ENCODE measurements around the gene HTR7. TPM values are rescaled to one million over a fixed set of nuclear protein-coding genes. Genes with fewer than 3 reads are reported as not detected.

Gene HTR7
- total RNA-seq, 1 donor from 2014 or later = not detected

DNA sequence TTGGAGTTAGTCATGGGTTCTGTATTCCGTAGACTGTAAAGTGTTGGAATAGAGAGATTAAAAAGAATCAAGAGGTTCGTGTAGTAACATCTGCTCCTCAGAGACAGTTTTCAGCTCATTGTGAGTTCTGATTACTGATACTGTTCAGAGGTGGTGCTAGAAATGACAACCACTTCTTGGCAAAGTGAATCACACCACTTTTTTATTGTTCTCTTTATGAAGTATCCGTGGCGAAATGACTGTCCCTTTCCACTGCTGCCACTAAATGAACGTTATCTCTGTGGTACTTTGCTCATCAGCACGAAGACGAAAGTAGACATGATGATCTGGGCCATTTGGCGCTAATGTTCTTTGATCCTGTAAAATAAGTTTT is 14.8 kb upstream of the HTR7 start:
- H3K4me1 Mint-ChIP-seq (ENCODE audit: low read depth) = peaks cover 39% of the 10 kb centered on the region
- peaks cover 4% of the 10 kb centered on the region for H3K9me3 Mint-ChIP-seq
- H3K27ac Mint-ChIP-seq = peak overlapping the region; percentile 91
- peaks cover 29% of the 10 kb centered on the region for H3K27me3 Mint-ChIP-seq (ENCODE audit: insufficient read depth)
- peaks cover 17% of the 10 kb centered on the region for H3K36me3 Mint-ChIP-seq (ENCODE audit: low read depth)
- DNase-seq (ENCODE audit: low spot score) = no peak
- intact Hi-C loops (cut with micrococcal nuclease) = loop anchor here (2.0 to 10.0 kb wide), 10 partner anchors 134 to 1812 kb away; partner anchors contain the start of genes CPEB3, HECTD2, HHEX and MARCHF5
- peak overlapping the region; percentile 97 for H3K4me3 Mint-ChIP-seq

DNA sequence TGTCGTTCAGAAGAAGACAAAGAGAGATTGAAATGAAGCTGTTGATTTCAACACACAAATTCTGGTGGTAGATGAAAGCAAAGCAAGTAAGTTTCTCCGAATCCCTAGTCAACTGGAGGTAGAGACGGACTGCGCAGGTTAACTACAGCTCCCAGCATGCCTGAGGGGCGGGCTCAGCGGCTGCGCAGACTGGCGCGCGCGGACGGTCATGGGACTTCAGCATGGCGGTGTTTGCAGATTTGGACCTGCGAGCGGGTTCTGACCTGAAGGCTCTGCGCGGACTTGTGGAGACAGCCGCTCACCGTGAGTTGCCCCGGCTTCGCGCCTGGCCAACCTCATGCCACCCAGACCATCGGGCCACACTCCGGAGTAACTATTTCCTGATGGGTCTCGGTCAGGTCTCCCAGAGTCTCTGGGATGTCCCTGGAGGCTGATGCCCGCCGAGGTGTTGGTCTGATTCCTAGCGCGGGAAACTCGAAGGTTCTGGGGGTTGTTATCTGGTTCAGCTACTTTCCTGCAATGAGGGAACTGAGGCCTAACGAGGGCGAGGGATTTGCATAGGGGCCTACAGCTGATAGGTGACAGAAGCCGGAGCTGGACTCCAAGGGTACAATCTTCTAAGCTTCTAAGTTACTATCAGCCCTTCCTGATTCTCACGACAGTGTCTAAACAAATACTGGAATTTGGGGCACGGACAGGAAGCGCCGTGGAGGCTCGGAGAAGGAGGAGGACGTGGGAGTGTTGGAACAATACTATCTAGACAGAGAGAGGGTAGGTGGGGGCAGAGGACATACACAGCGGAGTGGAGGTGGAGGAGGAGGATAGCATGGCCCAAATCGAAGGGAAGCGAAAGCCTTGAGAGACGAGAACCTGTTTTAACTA is 14.2 kb upstream of the HTR7 start, which contains the start of gene RPP30:
Gene RPP30, plus strand, starts transcription at position 209 of the 882 bp plus-strand sequence. Its CDS starts 13 bp downstream, at position 222.
- intact Hi-C loops (cut with micrococcal nuclease) = loop anchor here (1.0 to 10.0 kb wide), 14 partner anchors 15 to 1813 kb away; partner anchors contain the start of genes CPEB3, HECTD2, HHEX and KIF20B
- peak within 1 kb of the TSS; percentile 97 for H3K4me3 Mint-ChIP-seq
- peaks cover 11% of the 10 kb centered on the region for H3K36me3 Mint-ChIP-seq (ENCODE audit: low read depth)
- H3K9me3 Mint-ChIP-seq = peaks cover 4% of the 10 kb centered on the region
- DNase-seq (ENCODE audit: low spot score) = peak; percentile 82
- peaks cover 39% of the 10 kb centered on the region for H3K4me1 Mint-ChIP-seq (ENCODE audit: low read depth)
- peaks cover 29% of the 10 kb centered on the region for H3K27me3 Mint-ChIP-seq (ENCODE audit: insufficient read depth)
- peak within 1 kb of the TSS; percentile 91 for H3K27ac Mint-ChIP-seq

DNA sequence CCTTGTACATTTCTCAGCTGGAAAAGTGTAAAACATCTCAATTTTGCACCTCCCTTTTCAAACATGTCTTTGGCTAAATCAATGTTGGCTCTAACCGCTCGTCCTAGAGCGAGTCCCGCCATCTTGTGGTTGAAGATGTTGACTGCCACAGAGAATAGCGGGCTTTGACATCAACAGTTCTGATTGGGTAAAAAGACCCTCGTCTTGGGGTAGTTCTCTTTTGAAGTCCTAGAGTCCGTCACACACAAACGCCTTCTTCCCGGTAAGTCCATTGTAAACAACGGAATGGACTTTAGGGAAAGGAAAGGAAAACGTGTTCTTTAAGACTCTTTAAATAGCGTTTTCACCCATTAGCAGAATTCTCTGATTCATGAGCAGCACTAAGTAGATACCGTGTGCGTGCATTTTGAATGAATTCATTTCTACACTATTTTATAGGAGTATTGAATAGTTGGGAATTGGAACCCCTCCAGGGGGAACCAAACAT is 13.5 kb upstream of the HTR7 start:
- intact Hi-C loops (cut with micrococcal nuclease) = loop anchor here (1.0 to 10.0 kb wide), 13 partner anchors 15 to 1813 kb away; partner anchors contain the start of genes CPEB3, HECTD2, HHEX and KIF20B
- Mint-ChIP-seq H3K27me3 (ENCODE audit: insufficient read depth) (peaks cover 33% of the 10 kb centered on the region), H3K4me3 (peak overlapping the region; percentile 97), H3K36me3 (ENCODE audit: low read depth) (peaks cover 6% of the 10 kb centered on the region), H3K4me1 (ENCODE audit: low read depth) (peaks cover 39% of the 10 kb centered on the region), H3K27ac (peak overlapping the region; percentile 91), H3K9me3 (peaks cover 4% of the 10 kb centered on the region)
- DNase-seq (ENCODE audit: low spot score) = peak; percentile 39

DNA sequence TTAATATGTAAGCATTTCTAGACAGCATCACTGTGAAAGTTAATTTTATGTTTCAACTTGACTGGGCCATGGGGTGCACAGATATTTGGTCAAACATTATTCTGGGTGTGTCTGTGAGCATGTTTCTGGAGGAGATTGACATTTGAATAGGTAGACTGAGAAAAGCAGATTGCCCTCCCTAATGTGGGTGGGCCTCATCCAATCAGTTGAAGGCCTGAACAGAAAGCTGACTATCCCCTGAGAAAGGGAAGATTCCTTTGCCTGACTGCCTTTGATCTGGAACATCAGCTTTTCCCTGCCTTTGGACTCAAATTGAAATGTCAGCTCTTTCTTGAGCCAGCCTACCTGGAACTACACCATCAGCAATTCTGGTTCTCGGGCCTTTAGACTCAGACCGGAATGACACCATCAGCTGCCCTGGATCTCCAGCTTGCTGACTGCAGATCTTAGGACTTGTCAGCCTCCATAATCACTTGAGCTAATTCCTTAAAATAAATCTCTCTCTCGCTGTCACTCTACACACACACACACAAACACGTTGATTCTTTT is 8.3 kb upstream of the HTR7 start:
- Mint-ChIP-seq H3K4me3 (no peak overlapping the region), H3K27me3 (ENCODE audit: insufficient read depth) (peaks cover 70% of the 10 kb centered on the region), H3K9me3 (peaks cover 4% of the 10 kb centered on the region), H3K4me1 (ENCODE audit: low read depth) (peaks cover 9% of the 10 kb centered on the region), H3K36me3 (ENCODE audit: low read depth) (no peaks in the 10 kb centered on the region), H3K27ac (no peak overlapping the region)
- intact Hi-C loops (cut with micrococcal nuclease) = loop anchor here (5.0 to 10.0 kb wide), 2 partner anchors 914 to 1441 kb away; no protein-coding TSS in a partner anchor
- DNase-seq (ENCODE audit: low spot score) = no peak

DNA sequence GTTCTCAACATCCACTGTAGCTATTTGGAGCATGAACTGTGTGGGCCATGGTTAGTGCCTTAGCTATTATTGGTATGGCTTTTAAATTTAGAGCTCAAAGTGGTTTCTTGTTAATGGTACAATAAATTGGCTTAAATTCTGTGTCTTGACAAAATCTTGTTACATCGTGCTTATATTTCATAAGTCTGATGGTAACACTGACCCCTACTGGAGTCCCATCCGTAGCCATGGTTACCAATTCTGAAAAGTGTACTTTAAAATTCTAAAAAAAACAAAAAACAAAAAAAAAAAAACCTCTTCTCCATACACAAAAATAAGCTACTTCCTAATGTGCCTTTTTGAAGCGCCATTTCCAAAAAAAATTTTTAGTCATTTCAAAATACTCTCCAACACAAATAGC is 7.6 kb upstream of the HTR7 start:
- H3K4me3 Mint-ChIP-seq = no peak overlapping the region
- no peaks in the 10 kb centered on the region for H3K36me3 Mint-ChIP-seq (ENCODE audit: low read depth)
- peaks cover 2% of the 10 kb centered on the region for H3K4me1 Mint-ChIP-seq (ENCODE audit: low read depth)
- no peak overlapping the region for H3K27ac Mint-ChIP-seq
- H3K9me3 Mint-ChIP-seq = peaks cover 4% of the 10 kb centered on the region
- DNase-seq (ENCODE audit: low spot score) = no peak
- peaks cover 69% of the 10 kb centered on the region for H3K27me3 Mint-ChIP-seq (ENCODE audit: insufficient read depth)
- intact Hi-C loops (cut with micrococcal nuclease) = loop anchor here (5.0 to 10.0 kb wide), 2 partner anchors 913 to 1441 kb away; no protein-coding TSS in a partner anchor

DNA sequence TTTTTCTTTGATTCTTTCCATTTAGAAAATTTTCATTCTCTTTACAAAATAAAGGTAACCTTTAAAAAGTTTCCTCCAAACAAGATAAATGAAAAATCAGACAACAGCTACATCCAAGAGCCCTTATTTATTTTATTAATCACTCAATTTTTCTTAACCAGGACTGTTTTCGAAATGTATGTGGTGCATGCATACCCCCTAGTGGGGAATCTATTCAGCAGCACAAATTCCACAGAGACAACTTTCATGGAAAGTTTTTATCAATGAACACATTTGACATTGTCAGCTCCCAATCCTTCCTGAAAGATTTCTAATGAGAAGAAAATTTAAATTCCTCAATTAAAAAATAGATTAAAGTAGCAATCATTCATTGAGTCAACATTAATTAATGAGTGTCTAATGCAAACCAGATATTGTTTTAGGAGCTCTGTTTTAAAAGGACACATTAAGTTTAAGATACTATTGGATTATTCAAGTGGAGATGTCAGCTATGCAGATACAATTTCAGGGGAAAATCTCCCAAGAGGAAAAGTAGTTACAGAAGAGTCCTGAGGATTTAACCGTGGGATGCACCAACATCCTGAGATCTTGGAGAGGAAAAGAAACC is 5.2 kb upstream of the HTR7 start:
- intact Hi-C loops (cut with micrococcal nuclease) = loop anchor here (1.0 to 10.0 kb wide), 3 partner anchors 112 to 1438 kb away; no protein-coding TSS in a partner anchor
- Mint-ChIP-seq H3K9me3 (no peaks in the 10 kb centered on the region), H3K4me1 (ENCODE audit: low read depth) (peaks cover 11% of the 10 kb centered on the region), H3K27ac (no peak overlapping the region), H3K36me3 (ENCODE audit: low read depth) (no peaks in the 10 kb centered on the region), H3K27me3 (ENCODE audit: insufficient read depth) (peaks cover 72% of the 10 kb centered on the region), H3K4me3 (no peak overlapping the region)
- no peak for DNase-seq (ENCODE audit: low spot score)

DNA sequence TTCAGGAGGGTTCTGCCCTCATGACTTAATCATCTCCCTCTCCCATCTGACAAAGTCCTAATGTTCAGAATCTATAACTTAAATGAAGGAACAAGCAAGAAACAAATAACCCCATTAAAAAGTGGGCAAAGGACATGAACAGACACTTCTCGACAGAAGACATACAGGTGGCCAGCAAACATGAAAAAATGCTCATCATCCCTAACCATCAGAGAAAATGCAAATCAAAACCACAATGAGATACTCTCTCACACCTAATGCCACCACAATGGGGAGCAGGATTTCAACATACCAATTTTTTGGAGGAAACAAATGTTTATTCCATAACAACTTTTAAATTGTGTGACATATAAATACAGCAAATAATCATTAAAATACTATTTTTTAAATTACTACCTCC is 3.0 kb upstream of the HTR7 start:
- no peak overlapping the region for H3K27ac Mint-ChIP-seq
- DNase-seq (ENCODE audit: low spot score) = no peak
- no peaks in the 10 kb centered on the region for H3K9me3 Mint-ChIP-seq
- no peak overlapping the region for H3K4me3 Mint-ChIP-seq
- peaks cover 74% of the 10 kb centered on the region for H3K27me3 Mint-ChIP-seq (ENCODE audit: insufficient read depth)
- H3K36me3 Mint-ChIP-seq (ENCODE audit: low read depth) = no peaks in the 10 kb centered on the region
- peaks cover 17% of the 10 kb centered on the region for H3K4me1 Mint-ChIP-seq (ENCODE audit: low read depth)
- intact Hi-C loops (cut with micrococcal nuclease) = loop anchor here (10.0 kb wide), 1 partner anchor 1436 kb away; no protein-coding TSS in a partner anchor

DNA sequence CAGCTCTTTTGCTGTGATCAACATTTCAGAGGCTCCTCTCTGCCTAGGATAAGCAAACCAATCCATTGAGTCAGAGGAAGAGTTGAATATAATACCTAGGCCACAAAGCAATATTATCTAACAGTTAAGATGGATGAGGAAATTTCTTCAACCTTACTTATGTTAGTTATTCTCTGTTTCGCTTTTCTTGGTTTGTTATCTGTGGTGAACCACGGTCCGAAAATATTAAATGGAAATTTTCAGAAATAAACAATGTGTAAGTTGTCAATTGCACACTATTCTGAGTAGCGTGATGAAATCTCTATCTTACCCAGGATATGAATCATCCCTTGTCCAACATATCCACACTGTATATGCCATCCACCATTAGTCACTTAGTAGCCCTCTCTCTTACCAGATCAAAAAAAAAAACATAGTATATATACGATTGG is 1.5 kb upstream of the HTR7 start:
- H3K4me1 Mint-ChIP-seq (ENCODE audit: low read depth) = peaks cover 17% of the 10 kb centered on the region
- H3K4me3 Mint-ChIP-seq = no peak overlapping the region
- H3K36me3 Mint-ChIP-seq (ENCODE audit: low read depth) = no peaks in the 10 kb centered on the region
- H3K27me3 Mint-ChIP-seq (ENCODE audit: insufficient read depth) = peaks cover 79% of the 10 kb centered on the region
- intact Hi-C loops (cut with micrococcal nuclease) = no loop called here
- no peaks in the 10 kb centered on the region for H3K9me3 Mint-ChIP-seq
- DNase-seq (ENCODE audit: low spot score) = no peak
- no peak overlapping the region for H3K27ac Mint-ChIP-seq

DNA sequence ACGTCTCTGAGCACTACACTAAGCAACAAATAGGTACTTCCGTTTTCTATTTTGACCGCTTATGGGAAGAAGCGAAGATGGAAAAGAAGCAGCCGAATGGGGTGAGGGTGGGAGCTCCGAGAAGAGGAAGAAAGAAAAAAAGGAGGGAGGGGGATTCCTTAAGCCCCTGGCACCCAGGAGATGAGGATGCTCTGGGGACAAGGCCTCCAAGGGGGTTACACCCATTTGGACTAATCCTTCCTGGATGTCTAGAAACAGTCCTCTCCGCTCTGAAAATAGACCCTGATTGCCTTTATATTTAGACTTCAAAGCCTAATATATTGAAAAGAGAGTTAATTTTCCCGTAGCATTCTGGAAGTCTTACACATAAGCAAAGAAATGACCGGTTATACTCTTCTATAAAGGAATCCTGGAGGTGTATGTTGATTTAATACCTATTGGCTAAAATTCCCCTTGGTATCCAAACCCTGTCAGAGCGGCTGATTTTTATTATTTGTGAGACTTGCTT is 676 bp upstream of the HTR7 start:
- Mint-ChIP-seq H3K36me3 (ENCODE audit: low read depth) (no peaks in the 10 kb centered on the region), H3K27me3 (ENCODE audit: insufficient read depth) (peaks cover 76% of the 10 kb centered on the region), H3K9me3 (no peaks in the 10 kb centered on the region), H3K4me3 (peak overlapping the region; percentile 81), H3K4me1 (ENCODE audit: low read depth) (peaks cover 17% of the 10 kb centered on the region), H3K27ac (no peak overlapping the region)
- intact Hi-C loops (cut with micrococcal nuclease) = no loop called here
- DNase-seq (ENCODE audit: low spot score) = no peak

DNA sequence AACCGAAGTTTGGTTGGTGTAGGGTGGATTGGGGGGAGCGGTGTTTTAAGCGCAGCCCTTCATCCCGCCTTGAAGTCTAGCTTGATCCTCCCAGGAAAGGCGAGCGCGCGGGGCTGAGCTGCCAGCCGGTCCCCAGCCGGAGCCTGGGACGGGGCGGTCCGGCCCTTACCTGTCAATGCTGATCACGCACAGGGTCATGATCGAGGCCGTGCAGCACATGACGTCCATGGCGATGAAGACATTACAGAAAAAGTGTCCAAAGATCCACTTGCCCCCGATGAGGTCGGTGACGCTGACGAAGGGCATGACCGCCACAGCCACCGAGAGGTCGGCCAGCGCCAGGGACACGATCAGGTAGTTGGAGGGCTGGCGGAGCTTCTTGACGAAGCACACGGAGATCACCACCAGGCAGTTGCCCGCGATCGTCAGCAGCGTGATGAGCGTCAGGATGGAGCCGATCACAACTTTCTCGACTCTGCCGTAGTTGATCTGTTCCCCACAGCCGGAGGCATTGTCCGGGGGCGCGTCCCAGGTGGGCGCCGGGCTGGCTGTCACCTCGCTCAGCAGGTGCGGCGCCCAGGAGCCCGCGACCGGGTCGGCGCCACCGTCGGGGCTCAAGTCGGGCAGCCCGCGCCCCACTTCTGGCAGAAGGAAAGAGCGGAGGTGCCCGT is 740 bp downstream of the HTR7 start:
- peaks cover 67% of the 10 kb centered on the region for H3K27me3 Mint-ChIP-seq (ENCODE audit: insufficient read depth)
- intact Hi-C loops (cut with micrococcal nuclease) = loop anchor here (2.0 kb wide), 1 partner anchor 14 kb away; the partner anchor contains the start of gene RPP30
- H3K4me3 Mint-ChIP-seq = peak overlapping the region; percentile 82
- no peaks in the 10 kb centered on the region for H3K36me3 Mint-ChIP-seq (ENCODE audit: low read depth)
- H3K27ac Mint-ChIP-seq = no peak overlapping the region
- no peaks in the 10 kb centered on the region for H3K9me3 Mint-ChIP-seq
- H3K4me1 Mint-ChIP-seq (ENCODE audit: low read depth) = peaks cover 17% of the 10 kb centered on the region
- DNase-seq (ENCODE audit: low spot score) = no peak

DNA sequence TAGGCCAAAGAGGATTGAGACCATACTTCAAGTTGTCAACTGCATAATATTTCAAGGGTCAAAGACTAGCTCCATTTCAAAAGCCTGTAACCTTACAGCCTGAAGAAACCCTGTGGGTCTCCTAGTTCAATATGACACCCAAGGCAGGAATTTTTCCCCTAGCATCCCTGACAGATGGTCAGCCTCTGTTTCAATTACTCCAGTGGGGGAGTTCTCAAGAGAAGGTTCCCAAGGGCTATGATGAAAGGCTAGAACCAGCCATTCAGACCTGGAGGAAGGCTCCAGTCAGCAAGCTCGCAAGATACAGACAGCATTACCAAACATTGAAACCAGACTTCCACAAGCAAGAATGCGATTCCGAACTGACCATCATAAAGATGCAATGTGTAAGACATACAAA is 1.6 kb downstream of the HTR7 start:
- Mint-ChIP-seq H3K9me3 (peaks cover 5% of the 10 kb centered on the region), H3K27ac (no peak overlapping the region), H3K4me1 (ENCODE audit: low read depth) (peaks cover 17% of the 10 kb centered on the region), H3K36me3 (ENCODE audit: low read depth) (peaks cover 2% of the 10 kb centered on the region), H3K4me3 (peak overlapping the region; percentile 58), H3K27me3 (ENCODE audit: insufficient read depth) (peaks cover 62% of the 10 kb centered on the region)
- no peak for DNase-seq (ENCODE audit: low spot score)
- intact Hi-C loops (cut with micrococcal nuclease) = loop anchor here (2.0 kb wide), 1 partner anchor 15 kb away; the partner anchor contains the start of gene RPP30

DNA sequence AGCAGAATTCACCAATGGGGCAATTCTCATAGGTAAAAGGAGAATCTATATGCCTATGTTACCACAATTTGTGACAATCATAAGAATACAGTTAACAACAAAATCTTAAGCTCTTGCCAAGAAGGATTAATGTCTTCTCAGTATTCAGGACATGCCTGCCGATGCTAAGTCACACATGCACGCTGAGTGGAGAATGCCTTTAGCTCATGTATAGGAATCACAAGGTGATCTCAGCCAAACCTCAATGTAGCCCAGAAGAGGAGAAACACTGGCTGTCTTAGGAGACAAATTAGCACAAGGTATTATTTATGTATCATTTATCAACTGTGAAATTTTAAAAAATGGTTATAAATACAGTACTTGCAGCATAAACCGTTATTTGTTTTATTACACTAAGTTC is 2.7 kb downstream of the HTR7 start:
- H3K4me1 Mint-ChIP-seq (ENCODE audit: low read depth) = peaks cover 23% of the 10 kb centered on the region
- peaks cover 14% of the 10 kb centered on the region for H3K9me3 Mint-ChIP-seq
- peaks cover 54% of the 10 kb centered on the region for H3K27me3 Mint-ChIP-seq (ENCODE audit: insufficient read depth)
- H3K36me3 Mint-ChIP-seq (ENCODE audit: low read depth) = peaks cover 4% of the 10 kb centered on the region
- intact Hi-C loops (cut with micrococcal nuclease) = no loop called here
- no peak overlapping the region for H3K4me3 Mint-ChIP-seq
- no peak for DNase-seq (ENCODE audit: low spot score)
- H3K27ac Mint-ChIP-seq = no peak overlapping the region
